ENCODE data around the gene XG.

DNA sequence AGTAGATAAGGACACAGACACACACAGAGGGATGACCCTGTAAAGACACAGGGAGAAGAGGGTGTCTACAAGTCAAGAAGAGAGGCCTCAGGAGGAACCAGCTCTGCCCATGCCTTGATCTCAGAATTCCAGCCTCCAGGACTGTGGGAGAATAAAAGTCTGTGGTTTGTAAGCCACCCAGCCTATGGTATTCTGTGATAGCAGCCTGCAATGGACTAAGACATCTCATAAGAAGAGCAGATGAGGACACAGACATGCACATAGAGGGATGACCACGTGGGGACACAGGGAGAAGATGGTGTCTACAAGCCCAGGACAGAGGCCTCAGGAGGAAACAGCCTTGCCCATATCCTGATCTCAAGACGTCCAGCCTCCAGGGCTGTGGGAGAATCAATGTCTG lies 9.4 kb downstream of the XG start:
- TF ChIP-seq CTCF (IDR thresholded peaks at IDR 0.05) (no peak), POLR2A (IDR thresholded peaks at IDR 0.05) (no peak)
